HK-2 (cell line): ENCODE results near the gene CD5L.

ENCODE experiments used
- DNase-seq: peaks from one replicate; pipeline ENCODE4 v3.0.0-alpha.2; 2018; ENCODE audit not compliant: unreplicated experiment

Gene CD5L

GRCh38 chr1:157841708-157842107 lies at the start of gene CD5L:
CD5L (minus strand) TSS chr1:157841808; CDS start chr1:157841701, 107 bp downstream.
- no peak for DNase-seq

- no peak for DNase-seq
Observed at GRCh38 chr1:157882580-157882979, 41.0 kb upstream of the CD5L start.

DNA sequence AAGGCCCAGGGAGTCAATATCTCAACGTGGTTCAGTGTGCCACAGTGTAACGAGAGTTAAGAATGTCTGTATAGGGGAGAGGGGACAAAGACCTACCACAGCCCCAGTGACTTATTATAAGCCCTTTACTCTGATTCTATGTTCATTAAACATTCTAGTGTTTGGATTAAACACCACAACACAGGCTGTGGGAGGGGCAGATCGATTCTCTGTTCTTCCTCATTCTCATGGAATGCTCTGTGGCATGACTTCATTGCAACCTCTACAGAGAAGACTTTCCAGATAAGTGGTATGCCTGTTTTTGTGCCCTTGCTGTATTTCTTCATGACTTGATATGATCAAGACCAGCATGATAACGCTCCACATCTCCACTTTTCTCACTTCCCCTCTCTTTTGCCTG lies 39.0 kb upstream of the CD5L start:
- DNase-seq = no peak

DNA sequence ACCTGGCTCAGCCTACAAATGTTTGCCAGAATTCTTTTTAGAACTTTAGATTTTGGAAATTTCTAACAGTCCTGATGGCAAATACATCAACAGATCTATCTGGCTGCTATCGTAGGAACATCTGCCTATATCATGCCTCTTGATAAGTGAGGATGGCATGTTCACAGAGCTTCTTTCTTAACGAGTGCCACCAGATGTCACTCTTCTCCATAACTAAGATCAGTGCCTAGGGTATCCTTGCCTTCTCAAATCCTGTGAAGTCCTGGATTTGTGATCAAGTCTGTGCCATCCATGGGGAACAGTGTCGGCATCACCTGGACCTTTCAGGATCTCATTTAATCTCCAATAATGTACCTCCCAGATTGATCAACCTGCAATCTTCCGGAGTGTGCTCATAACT lies 36.5 kb upstream of the CD5L start:
- DNase-seq = peak; percentile 4

DNA sequence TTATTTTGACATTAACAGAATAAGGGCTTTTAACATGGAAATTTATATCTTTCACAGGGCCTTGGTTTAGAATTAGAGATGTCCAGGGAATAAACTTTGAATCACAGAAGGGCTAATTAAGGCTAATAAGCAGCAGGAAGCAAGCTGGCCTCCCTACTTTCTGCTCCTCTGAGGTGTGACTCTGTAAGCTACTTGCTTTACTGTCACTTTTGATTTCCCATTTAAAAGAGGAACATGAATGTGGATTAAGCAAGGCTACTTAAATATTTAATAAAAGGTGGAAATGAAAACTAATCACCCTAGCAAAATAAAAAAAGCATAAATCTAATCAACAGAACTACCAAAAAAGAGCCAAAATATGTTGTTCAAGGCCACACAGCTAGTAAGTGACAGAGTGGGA lies 28.9 kb upstream of the CD5L start:
- no peak for DNase-seq

DNA sequence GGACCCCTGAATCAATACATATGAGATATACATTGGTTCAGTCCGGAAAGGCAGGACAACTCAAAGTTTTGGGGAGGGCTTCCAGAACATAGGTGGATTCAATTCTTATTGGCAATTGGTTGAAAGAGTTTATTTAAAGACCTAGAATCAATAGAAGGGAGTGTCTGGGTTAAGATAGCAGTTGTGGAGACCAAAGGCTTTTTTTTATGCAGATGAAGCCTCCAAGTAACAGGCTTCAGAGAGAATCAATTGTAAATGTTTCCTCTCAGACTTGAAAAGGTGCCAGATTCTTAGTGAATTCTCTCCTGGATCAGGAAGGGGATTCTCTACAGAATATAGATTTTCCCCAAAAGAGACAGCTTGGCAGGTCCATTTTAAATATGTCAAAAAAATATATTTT lies 27.0 kb upstream of the CD5L start:
- no peak for DNase-seq

DNA sequence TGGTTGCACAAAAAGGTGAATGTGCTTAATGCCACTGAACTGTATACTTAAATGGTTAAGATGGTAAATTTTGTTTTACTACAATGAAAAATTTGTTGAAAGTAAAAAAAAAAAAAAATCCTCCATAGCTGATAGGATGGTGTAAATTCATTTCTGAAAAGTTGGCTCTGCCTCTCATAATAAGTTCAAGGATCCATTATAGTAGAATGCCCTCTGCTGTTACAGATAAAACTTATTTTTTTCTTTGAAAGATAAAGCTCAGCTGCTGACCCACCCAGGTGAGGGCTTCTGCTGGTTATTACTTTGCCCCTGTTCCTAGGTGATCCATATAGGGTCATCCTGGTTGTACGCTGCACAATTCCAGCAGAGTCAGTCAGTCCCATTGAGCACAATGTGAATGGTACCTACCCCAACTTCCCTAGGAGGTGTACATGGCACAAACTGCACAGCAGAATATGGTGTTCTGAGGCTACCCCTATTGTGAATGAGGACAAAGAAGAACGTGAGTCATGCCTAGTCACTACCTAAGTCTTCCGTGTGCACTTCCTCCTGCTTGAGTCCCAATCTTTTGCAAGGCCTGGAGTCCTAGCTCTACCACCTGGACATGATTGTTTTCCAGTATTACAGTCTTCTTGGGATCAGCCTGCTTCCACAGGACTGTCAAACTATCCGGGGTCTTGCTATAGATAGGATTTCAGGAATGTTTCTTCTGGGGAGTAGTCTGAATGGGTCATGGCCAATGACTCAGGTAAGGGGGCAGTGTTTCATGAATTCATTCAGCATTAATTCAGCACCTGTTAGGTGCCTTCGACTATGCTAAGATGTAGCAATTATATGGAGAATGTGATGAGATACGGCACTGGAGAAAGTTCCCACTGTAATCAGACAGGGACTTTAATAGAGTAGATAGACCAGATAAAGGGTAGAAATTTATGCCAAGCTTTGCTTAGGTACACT lies 20.8 kb upstream of the CD5L start:
- no peak for DNase-seq

- no peak for DNase-seq
Observed at GRCh38 chr1:157856538-157856937, 14.9 kb upstream of the CD5L start.

DNA sequence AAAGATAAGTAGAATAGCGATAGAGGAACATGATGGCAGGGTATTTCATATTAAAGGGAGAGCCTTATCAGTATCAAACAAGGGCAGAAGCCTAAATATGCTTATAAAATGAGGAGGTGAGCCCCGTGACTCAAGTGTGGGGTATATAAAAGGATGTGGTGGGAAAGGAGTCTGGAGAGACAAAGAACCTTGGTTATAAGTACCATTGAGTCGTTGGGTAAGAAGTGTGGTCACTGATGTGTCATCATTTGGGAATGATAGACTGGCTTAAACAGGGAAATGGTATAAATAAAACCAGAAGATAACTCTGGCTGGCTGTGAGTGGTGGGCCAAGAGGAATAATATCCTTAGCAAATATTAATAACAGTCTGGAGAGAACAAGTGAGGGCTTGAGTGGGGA lies 10.9 kb upstream of the CD5L start:
- DNase-seq = no peak

DNA sequence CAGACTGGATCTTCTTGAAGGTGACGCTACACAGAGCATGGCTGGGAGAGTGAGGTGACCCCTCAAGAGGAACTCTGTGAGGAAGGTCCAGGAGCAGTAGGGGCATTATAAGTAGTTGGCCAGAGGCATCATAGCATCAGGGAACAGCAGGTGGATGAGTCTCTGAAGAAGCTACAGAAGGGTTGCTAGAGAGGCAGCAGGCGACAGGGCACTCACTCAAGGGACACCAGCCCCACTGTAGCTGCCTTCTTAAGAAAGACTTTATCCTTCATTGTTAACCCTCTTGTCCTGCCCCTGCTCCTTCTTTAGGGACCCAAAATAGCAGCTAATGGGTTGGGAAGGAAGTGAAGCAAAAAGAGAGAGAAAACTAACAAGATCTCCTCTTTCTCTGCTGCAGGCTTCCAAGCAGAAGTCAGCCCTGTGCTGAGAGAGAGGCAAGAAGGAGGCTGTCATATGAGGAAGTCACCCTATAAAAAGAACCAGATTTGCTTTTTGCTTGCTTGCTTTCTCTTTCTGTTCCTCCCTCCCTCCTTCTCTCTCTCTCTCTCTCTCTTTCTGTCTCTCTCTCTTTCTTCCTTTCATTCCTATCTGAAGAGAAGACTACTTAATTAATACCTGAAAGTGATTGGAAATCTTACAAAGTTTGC lies 7.7 kb upstream of the CD5L start:
- no peak for DNase-seq

GRCh38 chr1:157844089-157844830 lies 2.7 kb upstream of the CD5L start:
- DNase-seq = no peak

DNA sequence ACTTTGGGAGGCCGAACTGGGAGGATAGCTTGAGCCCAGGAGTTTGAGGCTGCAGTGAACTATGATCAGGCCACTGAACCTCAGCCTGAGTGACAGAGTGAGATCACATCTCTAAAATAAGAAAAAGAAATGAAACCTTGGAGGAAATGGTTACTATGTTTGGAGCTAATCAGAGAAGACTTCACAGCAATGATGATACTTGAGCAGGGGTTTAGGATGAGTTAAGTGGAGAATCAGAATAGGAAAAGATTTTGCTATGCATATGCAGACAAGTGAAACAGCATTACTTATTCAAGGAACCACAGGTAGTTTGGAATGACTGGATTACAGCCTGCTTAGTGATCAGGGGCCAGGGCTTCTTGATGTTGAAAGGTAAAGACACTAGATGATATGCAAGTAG lies 1.3 kb upstream of the CD5L start:
- no peak for DNase-seq

GRCh38 chr1:157838966-157839365 lies 2.6 kb downstream of the CD5L start:
- no peak for DNase-seq

GRCh38 chr1:157834430-157834829 lies 7.2 kb downstream of the CD5L start:
- DNase-seq = no peak

- no peak for DNase-seq
Observed at GRCh38 chr1:157833145-157833544, 8.5 kb downstream of the CD5L start.

- DNase-seq = no peak
Observed at GRCh38 chr1:157831968-157832626, 9.5 kb downstream of the CD5L start.

GRCh38 chr1:157830887-157831286 lies 10.7 kb downstream of the CD5L start:
- no peak for DNase-seq

DNA sequence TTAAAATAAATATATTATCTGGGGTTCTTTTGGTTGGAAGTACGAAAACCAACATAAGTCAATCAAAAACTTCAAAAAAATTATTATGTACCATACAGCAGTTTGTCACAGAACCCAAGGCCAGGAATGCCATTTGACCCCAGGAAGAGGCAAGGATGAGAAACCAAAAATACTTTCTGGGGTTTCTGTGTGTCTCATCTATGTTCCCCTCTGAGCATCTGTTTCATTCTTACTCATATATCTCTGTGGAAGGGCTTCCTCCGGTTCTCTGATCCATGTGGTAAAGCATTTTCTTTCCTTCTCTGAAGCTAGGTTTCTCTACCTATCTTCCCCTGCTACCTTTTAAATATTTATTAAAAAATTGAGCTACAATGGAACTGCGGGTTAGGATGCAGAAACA lies 11.9 kb downstream of the CD5L start:
- no peak for DNase-seq

GRCh38 chr1:157829210-157829609 lies 12.4 kb downstream of the CD5L start:
- no peak for DNase-seq

- no peak for DNase-seq
Observed at GRCh38 chr1:157820299-157820698, 21.3 kb downstream of the CD5L start.

GRCh38 chr1:157819896-157820295 lies 21.7 kb downstream of the CD5L start, which contains the start of gene FCRL1:
FCRL1 (minus strand) TSS chr1:157820120; CDS start chr1:157820037, 83 bp downstream.
- no peak for DNase-seq

DNA sequence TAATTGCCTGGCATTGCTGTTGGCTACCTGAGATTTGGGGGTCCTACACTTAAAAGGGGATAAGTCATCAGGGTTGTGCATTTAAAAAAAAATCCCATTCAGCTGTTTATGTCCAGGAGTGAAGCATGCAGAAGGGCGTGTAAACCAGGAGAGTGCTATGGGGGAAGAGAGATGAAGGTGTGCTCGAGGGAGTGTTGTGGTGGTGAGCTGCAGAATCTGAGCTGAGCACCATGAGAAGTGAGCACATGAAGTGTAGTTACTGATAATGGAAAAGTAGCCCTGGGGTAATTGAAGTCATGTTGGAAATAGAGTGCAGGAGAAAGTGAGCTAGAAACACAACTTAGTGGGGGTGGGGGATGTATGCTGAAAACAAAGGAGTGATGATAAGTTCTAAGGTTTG lies 22.4 kb downstream of the CD5L start:
- DNase-seq = no peak
